NOMO-1 treated with DMSO at 0.1 percent for 48 hours (cell line): ENCODE measurements around the gene SPCS2.
A peak's percentile ranks its signal among the peaks of the same experiment; 100 is the strongest.
"Not testable (repeated sequence)": the region's sequence is repeated elsewhere in the genome, so short reads cannot be mapped to it uniquely, and the experiment has no call there.

Source experiments
- DNase-seq: peaks from one replicate; lab custom pipeline; 2025; ENCODE audit not compliant: unreplicated experiment; lab: John Stamatoyannopoulos, UW

The SPCS2 gene

DNA sequence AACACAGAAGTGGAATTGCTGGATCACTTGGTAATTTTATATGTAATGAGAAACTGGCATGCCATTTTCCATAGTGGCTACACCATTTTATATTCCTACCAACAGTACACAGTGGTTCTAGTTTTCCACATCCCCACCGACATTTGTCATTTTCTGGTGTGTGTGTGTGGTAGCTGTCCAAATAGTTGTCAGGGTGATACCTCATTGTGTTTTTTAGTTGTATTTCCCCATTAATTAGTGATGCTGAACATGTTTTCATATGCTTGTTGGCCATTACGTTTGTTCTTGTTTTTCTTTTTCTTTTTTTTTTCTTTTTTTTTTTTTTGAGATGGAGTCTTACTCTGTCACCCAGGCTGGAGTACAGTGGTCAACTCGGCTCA is 51.9 kb downstream of the SPCS2 start:
- DNase-seq, result no peak

DNA sequence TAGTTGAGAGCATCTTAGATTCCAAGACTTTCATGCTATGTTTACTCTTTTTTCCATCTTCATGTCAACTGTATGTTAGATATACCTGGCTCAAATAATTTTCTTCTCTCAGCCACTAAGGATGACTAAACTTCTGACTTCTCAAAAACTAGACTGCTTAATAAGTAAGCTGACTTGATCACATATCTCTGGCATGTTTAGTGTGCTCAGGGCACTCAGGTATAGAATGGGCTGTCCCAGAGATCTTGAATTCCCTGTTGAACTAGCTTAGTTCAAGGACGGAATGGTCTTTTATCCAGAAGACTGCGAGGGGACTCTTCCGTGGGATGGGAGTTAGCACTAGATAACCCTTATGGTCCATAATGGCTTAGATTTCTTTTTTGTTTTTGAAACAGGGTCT is 52.6 kb downstream of the SPCS2 start:
- no peak for DNase-seq

DNA sequence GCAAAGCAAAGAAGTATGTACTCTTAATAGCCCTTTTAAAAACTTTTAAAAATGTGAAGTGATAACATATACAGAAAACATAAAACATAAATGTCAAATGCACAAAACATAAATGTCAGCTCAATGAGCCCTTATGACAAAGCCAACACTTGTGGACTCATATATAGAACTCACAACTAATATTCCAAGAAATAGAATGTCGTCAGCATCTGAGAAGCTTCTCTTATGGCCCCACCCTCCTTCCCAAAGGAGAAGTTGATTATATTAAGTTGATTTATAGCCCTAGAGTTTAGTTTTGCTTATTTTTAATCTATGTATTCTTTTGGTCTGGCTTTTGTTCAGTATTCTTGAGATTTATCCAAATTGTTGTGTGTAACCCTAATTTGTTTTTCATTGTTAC is 53.5 kb downstream of the SPCS2 start:
- DNase-seq, result no peak

DNA sequence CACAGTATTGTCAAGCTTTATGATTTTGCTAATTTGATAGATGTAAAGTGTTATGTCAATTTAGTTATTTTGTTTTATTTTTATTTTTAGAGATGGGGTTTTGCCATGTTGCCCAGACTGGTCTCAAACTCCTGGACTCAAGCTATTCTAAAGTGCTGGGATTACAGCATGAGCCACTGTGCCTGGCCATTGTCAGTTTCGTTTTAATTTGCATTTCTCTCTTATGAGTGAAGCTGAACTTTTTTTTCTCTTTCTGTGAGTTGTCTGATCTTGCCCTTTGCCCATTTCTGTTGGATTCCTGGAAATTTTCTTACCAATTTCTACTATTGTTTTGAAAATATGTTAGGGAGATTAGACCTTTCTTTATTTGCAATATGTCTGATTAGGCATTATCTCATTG is 55.1 kb downstream of the SPCS2 start:
- DNase-seq, result no peak

DNA sequence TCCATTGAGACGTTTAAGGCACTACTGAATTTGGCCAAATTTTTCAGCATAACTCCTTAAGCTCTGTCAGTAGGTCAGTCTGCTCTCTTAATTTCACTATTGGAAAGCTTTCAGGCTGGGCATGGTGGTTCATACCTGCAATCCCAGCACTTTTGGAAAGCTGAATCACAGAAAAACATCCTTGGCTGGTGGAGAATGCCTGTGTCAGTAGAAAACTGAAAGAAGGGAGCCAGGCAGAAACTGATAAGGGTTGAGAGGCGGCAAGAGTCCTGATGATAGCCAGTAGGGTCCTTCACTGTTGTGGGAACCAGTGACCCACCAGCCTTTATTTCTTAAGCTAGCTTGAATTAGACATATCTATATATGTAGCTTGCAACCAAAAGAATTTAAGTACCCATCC is 62.3 kb downstream of the SPCS2 start:
- no peak for DNase-seq

DNA sequence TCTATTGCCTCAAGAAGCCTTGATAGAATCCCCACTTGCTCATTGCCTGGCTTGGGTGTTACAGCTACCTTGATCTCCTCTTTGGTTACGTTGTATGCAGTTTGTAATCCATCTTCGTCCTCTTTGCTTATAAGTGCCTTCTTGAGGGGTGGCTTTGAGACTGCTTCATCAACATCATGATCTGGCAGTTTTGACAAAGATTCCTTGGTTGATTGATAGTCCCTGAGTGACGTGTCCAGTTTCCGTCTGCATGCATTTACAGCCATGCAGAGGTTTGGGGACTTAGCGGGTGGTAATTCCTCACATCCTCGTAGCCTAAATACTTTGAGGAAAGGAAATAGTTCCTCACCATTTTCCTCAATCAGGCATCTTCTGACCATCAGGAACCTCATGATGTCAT is 62.8 kb downstream of the SPCS2 start:
- DNase-seq, result no peak

DNA sequence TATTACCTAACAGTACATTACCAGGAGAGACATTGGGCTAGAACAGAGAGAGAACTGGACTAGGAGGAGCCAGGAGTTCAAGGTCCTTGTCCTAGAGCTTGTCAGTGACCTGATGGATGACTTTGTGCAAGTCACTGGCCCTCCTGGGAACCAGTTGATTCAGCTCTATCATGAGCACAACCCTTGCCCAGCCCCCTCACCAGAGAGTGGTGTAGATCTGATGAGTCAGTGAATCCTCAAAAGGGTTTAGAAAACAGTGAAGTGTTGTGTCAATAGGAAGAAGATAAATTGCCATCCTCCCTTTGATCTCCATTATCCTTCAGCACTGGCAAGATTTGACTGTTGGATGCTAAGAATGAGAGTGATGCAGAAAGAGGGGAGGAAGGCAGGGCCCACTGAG is 64.0 kb downstream of the SPCS2 start:
- no peak for DNase-seq

DNA sequence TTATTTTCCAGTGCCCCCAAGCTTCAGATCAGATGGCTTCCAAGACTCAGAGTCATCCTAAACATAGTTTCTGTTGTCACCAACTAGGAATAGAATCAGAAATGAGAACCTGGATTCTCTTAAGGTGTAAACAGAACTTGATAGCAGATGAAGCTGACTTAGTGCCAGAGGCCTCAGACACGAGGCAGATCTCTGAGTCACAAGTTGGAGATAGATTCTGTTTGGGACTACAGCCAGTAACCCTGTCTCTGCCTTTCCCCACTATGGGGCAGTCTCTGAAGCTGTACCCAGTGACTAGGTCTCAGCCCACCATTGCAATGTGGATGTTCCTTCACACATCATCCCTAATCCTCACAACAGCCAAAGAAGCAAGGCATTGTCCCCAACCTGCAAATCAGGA is 65.1 kb downstream of the SPCS2 start:
- no peak for DNase-seq

DNA sequence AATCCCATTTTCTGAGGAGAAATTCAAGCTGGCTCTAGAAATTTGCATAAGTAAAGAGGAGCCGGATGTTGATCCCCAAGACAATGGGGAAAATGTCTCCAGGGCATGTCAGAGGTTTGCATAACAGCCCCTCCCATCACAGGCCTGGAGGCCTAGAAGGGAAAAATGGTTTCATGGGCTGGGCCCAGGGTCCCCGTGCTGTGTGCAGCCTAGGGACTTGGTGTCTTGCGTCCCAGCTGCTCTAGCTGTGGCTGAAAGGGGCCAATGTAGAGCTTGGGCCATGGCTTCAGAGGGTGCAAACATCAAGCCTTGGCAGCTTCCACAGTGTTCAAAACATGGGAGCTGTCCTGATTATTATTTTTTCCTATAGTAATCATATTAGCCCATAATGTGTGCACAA is 70.1 kb downstream of the SPCS2 start:
- DNase-seq, result not testable (repeated sequence)

DNA sequence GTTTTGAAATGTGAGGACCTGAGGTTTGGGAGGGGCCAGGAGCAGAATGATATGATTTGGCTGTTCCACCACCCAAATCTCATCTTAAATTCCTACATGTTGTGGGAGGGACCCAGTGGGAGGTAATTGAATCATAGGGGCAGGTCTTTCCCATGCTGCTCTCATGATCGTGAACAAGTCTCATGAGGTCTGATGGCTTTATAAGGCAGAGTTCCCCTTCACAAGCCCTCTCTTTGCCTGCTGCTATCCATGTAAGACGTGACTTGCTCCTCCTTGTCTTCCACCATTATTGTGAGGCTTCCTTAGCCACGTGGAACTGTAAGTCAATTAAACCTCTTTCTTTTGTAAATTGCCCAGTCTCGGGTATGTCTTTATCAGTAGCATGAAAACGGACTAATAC is 71.3 kb downstream of the SPCS2 start:
- not testable (repeated sequence) for DNase-seq

DNA sequence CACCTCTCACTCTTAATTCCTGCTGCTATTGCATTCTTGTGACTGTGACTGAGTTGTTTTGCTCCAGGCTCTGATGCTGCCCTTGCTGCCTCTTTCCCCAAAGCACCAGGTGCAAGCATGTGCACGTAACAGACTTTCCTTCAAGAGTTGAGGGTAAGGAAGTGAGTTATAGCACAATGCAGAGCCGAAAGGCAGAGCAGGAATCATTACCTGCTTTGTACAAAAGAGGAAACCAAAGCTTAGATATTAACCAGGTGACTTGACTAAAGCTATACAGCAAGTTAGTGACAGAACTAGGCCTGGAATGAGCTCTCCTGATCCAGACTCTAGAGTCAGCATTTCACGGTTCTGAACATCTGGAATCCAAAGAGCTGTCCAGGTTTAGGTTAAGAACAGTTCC is 73.2 kb downstream of the SPCS2 start:
- no peak for DNase-seq

DNA sequence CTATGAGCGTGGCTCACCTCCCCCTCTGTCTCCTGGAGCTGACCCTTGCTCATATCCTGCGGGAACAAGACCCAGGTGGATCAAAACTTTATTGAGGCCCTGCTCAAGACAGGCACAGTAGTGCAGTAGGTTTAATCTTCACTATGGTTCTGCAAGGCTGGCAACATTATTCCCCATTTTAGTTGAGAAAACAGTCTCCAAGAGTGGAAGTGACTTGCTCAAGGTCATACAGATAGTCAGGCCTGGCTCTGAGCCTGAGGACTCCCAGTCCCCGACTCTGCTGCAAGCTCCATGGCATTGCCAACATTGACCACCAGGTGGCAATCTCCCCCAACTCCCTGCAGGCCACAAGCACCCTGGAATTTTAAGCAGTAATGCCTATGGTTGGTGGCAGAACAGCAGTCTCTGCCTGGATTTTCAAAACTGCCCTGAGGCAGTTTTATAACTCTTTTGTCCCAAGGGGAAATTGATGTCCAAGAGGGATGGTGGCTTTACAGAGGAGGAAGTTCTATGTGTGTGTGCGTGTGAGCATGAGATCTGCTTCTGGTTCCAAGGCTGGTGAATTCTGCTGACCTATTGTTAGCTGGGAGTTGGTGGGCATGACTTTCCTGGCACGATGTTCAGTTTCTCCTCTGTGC is 73.8 kb downstream of the SPCS2 start:
- DNase-seq, result peak; percentile 51

DNA sequence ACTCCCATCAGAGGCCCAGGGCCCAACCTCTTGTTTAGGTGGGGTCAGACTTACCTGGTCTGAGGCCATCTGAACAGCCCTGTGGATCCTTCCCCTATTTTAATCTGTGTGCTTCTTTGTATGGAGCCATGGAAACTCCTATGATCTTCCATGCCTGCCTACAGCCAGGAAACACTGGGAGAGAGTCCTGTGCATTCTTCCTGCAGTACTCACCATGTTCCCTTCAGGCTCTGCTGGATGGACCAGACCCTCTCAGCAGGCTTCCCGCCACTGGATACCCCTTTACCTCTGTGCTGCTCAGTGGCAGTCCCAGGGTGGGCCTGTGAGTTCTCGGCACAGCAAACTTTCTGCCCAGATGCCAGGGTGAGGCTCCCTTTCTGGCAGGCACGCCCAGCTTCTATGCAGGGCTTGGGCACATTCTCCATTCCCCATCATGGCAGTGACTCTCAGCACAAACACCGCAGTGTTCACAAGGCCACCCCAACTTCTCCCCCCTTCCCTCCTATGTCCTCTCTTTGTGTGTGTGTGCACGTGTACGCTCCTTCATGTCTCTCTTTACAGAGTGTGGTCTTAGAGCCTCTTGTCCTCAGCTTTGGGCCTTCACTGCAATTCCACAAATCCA is 74.5 kb downstream of the SPCS2 start:
- no peak for DNase-seq

DNA sequence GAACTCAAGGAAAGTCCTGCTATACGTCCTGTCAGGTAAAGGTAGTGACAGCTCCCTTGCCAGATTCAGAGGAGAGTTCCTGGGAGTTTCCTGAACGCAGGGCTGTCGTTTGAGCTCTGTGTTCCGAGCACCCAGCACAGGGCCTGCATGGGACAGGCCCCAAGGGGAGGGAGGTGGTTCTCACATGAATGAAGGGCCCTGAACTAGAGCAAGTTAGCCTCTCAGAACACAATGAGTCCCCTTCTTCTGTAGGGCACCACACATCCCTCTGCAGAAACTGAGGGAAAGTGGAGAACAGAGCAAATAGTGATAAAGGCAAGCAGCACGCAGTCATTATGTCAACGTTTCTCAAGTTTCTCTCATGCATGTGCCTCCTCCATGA is 75.0 kb downstream of the SPCS2 start:
- DNase-seq, result no peak

DNA sequence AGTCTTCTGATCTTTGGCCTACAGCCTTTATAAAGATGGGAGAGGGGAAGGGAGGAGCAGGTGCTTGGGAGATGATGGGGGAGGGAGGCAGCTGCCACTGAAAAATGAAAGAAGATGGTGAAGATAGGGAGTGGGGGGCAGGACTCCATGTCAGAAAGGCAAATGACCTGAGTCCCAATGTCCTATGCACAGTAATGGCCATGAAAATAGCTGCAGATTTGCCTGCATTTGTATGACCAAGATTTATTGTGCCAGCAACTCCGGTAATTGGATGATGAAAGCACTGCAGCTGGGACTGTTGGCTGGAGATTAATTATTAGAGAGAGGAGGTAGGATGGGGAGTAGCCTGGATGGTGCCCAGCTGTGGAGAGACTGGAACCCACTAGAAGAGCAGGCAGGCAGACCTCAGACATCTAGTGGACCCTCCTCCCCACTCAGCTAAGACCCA is 75.7 kb downstream of the SPCS2 start:
- no peak for DNase-seq

DNA sequence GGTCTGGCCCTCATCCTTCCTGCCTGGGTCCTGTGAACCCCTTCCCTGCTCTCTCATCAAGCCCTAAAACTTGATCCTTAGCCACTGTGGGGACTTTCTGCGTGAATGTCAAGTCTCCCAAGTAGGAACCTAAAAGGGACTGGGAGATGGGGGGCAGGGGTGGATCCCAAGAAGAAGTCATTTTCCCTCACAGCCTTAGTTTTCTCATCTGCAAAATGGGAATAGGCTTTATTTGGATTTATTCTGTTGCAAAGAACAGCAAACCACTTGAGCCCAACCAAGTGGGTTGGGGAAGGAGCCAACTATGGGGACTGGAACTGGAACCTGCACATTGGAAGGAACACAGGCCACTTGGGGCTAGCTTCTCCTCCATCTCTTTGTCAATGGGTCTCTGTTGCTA is 76.5 kb downstream of the SPCS2 start:
- no peak for DNase-seq

DNA sequence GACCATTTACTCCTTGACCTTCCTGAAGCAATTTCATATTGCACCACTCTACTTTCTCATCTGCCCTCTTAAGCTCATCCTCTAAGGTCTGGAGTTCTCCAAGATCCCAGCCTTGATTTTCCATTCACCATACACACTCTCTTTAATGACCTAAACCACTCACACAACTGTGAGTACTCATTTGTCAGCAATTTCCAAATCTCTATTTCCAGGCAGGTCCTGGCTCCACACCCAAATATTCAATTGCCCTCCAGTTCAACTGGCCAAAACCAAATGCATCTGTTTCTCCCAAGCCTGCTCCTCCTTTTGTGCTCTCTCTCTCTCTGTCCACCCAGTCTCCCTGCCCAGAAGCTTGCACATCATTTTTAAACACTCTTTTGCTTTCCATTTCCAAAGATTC is 79.3 kb downstream of the SPCS2 start:
- DNase-seq, result no peak
